GM13977 (cell line): Measurements from ENCODE around the gene NPHP4.

Experiments
- DNase-seq: peaks from one replicate; pipeline ENCODE4 v3.0.0; 2012; ENCODE audit warnings: low spot score
- in situ Hi-C: fragments of 300-500 bp; cut with MboI; formaldehyde crosslinking; loops from one replicate; pipeline ENCODE4 v1.12.0; 2022; ENCODE audit warnings: low sequenced_read_pairs, low pct_unique_long_range_greater_than_20kb, mixed read lengths, inconsistent platforms; ENCODE audit not compliant: unreplicated experiment
- TF ChIP-seq, protein P1 (sequence below): IDR thresholded peaks from 2 replicates; pipeline ENCODE4 v1.5.1; 2012; ENCODE audit warnings: mild to moderate bottlenecking, control low read depth; ENCODE audit not compliant: insufficient read depth; ENCODE audit errors: extremely low read depth, missing control alignments

NPHP4 gene

GRCh38 chr1:5886541-5887348 is 105.5 kb downstream of the NPHP4 start:
- DNase-seq: no peak
- in situ Hi-C loops: no loop called here
- TF ChIP-seq, protein P1, sequence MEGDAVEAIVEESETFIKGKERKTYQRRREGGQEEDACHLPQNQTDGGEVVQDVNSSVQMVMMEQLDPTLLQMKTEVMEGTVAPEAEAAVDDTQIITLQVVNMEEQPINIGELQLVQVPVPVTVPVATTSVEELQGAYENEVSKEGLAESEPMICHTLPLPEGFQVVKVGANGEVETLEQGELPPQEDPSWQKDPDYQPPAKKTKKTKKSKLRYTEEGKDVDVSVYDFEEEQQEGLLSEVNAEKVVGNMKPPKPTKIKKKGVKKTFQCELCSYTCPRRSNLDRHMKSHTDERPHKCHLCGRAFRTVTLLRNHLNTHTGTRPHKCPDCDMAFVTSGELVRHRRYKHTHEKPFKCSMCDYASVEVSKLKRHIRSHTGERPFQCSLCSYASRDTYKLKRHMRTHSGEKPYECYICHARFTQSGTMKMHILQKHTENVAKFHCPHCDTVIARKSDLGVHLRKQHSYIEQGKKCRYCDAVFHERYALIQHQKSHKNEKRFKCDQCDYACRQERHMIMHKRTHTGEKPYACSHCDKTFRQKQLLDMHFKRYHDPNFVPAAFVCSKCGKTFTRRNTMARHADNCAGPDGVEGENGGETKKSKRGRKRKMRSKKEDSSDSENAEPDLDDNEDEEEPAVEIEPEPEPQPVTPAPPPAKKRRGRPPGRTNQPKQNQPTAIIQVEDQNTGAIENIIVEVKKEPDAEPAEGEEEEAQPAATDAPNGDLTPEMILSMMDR: no peak

- no peak for DNase-seq
- TF ChIP-seq, protein P1: no peak
- in situ Hi-C loops: no loop called here
Observed at GRCh38 chr1:5886140-5886483, 106.1 kb downstream of the NPHP4 start.

DNA sequence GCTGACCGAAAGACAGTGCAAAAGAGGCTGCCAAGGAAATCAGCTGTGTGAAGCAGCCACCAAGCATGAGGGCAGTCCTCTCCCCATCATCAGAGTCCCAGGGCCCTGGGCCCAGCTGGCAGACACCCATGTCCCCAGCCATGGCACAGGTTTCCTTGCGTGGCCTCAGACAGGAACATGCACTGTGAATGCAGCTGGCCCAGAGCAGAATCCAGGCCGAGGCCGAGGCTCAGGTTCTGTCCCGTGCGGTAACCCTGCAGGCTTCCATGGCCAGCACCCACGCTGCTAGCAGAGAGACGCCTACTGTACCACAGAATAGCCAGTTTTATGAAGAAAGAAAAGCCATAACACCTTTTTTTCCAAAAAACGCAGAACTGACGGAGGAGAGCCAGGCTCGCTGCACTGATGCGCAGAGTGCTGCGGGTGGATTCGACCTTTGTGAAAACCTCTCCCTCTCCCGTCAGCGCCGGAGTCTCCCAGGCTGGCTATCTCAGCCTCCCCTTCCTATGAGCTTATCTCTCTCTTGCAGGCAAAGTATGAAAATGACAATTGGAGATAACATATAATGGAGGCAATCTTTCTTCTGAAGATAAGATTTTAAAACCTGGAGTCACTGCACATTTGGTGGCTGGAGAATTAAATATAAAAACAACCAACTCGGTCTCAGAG is 106.6 kb downstream of the NPHP4 start:
- DNase-seq: no peak
- in situ Hi-C loops: no loop called here

GRCh38 chr1:5884110-5884509 is 108.1 kb downstream of the NPHP4 start:
- DNase-seq: no peak
- TF ChIP-seq, protein P1: no peak

More for the DNA sequence above, 106.6 kb downstream of the NPHP4 start:
- TF ChIP-seq, protein P1: no peak

DNA sequence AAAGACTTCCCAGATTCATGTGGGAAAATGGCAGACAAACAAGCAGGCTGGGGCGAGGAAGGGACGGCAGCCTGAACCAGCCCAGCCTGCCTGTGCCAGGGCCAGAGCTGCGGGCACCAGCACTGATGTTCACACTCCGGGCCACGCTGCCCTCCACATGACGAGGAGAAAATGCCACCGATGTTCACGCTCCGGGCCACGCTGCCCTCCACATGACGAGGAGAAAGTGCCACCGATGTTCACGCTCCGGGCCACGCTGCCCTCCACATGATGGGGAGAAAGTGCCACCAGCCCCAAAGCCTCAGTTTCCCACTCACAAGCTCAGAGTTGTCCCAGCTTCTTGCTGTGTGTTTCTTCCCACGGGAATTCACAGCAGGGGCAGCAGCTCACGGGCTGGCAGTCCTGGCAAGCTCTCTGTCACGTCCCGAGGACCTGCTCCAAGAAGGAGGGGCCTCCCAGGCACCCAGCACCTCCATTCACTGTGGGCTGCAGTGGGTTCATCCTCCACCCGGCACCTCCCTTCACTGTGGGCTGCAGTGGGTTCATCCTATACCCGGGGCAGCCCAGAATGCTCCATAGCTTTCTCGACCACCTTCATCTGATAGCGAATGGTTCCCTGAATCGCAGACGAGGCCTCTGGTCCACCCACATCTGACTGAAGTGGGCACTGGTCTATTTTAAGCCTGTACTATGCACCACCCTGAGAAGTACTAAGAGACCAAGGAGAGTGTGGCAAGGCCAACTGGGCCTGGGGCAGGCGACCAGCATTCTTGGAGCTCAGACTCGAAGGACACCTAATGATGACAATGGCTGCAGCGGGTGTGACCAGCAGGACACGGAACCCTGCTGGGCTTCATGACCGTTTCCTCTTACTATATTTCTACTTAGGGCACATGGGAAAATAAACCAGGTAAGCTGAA is 108.8 kb downstream of the NPHP4 start:
- TF ChIP-seq, protein P1: no peak
- DNase-seq: no peak

More at GRCh38 chr1:5884110-5884509, 108.1 kb downstream of the NPHP4 start:
- in situ Hi-C loops: no loop called here

DNA sequence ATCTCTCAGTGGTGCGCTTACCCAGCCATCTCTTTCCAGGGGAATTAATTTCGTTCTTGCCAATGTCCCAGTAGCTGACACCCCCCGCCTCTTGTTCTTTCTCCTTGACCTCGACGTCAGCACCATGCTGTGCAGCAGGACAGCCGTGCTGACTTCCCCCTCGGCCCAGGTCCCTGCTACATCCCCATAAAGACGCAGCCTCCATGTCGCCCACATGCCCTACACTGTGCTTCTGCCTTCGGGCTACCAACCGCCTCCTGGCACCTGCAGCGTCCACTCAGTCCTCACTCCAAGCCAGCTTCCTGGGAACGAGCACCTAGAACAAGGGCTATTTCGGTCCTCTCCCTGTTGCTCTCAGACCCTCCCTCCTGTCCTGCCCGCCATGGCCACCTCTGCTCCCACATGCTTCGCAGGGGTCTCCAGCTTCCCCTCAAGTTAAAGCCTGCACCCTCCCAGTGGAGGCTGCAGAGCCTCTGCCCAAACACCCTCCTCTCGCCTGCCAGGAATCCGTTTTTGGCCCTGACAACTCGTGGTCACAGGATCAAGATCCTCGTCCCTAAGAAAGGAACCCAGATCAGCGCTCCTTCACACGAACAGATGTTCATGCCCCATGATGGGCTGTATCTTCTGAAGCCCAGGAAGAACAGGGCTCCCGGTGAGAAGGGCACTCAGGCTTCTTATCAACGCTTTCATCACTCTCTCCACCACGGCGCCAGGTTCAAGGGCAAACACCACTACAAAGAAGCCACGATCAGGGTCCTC is 109.7 kb downstream of the NPHP4 start:
- DNase-seq: no peak
- TF ChIP-seq, protein P1: no peak
- in situ Hi-C loops: no loop called here

More for the DNA sequence above, 108.8 kb downstream of the NPHP4 start:
- in situ Hi-C loops: no loop called here
